ENCODE data around the gene MIPOL1.

DNA sequence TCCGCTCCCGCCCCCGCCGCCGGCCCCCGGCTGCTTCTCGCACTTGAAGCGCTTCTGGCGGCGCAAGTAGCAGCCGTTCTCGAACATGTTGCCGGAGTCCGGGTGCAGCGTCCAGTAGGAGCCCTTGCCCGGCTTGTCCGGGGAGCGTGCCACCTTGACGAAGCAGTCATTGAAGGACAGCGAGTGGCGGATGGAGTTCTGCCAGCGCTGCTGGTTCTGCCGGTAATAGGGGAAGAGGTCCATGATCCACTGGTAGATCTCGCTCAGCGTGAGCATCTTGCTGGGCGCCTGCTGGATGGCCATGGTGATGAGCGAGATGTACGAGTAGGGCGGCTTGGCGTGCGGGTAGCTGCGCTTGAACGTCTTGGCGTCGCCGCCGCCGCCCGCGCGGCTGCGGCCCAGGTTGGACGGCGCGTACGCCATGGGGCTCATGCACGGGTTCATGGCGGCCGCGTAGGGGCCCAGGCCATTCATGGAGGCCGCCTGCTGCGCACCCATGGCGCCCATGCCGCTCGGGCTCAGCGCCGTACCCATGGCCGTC lies 394.3 kb downstream of the MIPOL1 start:
- TF ChIP-seq, protein P1, sequence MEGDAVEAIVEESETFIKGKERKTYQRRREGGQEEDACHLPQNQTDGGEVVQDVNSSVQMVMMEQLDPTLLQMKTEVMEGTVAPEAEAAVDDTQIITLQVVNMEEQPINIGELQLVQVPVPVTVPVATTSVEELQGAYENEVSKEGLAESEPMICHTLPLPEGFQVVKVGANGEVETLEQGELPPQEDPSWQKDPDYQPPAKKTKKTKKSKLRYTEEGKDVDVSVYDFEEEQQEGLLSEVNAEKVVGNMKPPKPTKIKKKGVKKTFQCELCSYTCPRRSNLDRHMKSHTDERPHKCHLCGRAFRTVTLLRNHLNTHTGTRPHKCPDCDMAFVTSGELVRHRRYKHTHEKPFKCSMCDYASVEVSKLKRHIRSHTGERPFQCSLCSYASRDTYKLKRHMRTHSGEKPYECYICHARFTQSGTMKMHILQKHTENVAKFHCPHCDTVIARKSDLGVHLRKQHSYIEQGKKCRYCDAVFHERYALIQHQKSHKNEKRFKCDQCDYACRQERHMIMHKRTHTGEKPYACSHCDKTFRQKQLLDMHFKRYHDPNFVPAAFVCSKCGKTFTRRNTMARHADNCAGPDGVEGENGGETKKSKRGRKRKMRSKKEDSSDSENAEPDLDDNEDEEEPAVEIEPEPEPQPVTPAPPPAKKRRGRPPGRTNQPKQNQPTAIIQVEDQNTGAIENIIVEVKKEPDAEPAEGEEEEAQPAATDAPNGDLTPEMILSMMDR (IDR thresholded peaks at IDR 0.05), result no peak
- TF ChIP-seq POLR2A (IDR thresholded peaks at IDR 0.05), result no peak
